ENCODE results near the gene TENT5C. TPM values are rescaled to one million over a fixed set of nuclear protein-coding genes. Genes with fewer than 3 reads are reported as not detected.

The TENT5C gene
- polyA plus RNA-seq, 1 experiment = 1.9 TPM

GRCh38 chr1:117581391-117581943 is 24.4 kb upstream of the TENT5C start:
- DNase-seq (ENCODE audit: low read depth) = no peak
- H3K36me3 ChIP-seq (ENCODE audit: control insufficient read depth, insufficient read depth, low read length) = no peaks in the 10 kb centered on the region
- H3K4me3 ChIP-seq (ENCODE audit: low read depth, low read length) = no peak overlapping the region
- TF ChIP-seq, protein P1, sequence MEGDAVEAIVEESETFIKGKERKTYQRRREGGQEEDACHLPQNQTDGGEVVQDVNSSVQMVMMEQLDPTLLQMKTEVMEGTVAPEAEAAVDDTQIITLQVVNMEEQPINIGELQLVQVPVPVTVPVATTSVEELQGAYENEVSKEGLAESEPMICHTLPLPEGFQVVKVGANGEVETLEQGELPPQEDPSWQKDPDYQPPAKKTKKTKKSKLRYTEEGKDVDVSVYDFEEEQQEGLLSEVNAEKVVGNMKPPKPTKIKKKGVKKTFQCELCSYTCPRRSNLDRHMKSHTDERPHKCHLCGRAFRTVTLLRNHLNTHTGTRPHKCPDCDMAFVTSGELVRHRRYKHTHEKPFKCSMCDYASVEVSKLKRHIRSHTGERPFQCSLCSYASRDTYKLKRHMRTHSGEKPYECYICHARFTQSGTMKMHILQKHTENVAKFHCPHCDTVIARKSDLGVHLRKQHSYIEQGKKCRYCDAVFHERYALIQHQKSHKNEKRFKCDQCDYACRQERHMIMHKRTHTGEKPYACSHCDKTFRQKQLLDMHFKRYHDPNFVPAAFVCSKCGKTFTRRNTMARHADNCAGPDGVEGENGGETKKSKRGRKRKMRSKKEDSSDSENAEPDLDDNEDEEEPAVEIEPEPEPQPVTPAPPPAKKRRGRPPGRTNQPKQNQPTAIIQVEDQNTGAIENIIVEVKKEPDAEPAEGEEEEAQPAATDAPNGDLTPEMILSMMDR (IDR thresholded peaks at IDR 0.05; ENCODE audit: insufficient read depth, low read depth, low read length) = no peak
- ChIA-PET CTCF (no interaction called here), POLR2A (no interaction called here)
- no peaks in the 10 kb centered on the region; the same call in 1 of the 2 replicates for H3K27me3 ChIP-seq (ENCODE audit: control insufficient read depth, insufficient read depth, low read length)

- DNase-seq (ENCODE audit: low read depth) = no peak
- CTCF ChIA-PET = interaction anchor here (0.9 to 1.0 kb wide), 2 partner anchors 12 to 39 kb away, joined by 3 read pairs; no protein-coding TSS in a partner anchor
- TF ChIP-seq, protein P1 (IDR thresholded peaks at IDR 0.05; ENCODE audit: insufficient read depth, low read depth, low read length) = no peak
- H3K36me3 ChIP-seq (ENCODE audit: control insufficient read depth, insufficient read depth, low read length) = no peaks in the 10 kb centered on the region
- no peak overlapping the region for H3K4me3 ChIP-seq (ENCODE audit: low read depth, low read length)
- no peaks in the 10 kb centered on the region; the same call in 1 of the 2 replicates for H3K27me3 ChIP-seq (ENCODE audit: control insufficient read depth, insufficient read depth, low read length)
- POLR2A ChIA-PET = no interaction called here
Measured at GRCh38 chr1:117582451-117582850, 23.4 kb upstream of the TENT5C start.

DNA sequence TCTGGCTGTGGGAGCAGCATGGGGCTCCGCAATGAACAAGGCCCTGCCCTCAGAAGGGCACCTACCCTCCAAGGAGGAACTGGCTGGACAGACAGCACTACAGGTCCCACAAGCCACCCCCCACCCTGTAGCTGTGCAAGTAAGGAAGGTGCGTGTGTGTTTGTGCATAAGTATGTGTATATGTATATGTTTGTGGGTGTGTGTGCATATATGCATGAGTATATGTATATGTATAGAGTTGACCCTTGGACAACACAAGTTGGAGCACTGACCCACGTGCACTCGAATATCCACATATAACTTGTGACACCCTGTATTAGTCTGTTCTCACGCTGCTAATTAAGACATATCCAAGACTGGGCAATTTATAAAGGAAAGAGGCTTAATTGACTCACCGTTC is 22.6 kb upstream of the TENT5C start:
- TF ChIP-seq, protein P1 (IDR thresholded peaks at IDR 0.05; ENCODE audit: insufficient read depth, low read depth, low read length) = no peak
- H3K27me3 ChIP-seq (ENCODE audit: control insufficient read depth, insufficient read depth, low read length) = no peaks in the 10 kb centered on the region; the same call in none of the 2 replicates
- POLR2A ChIA-PET = no interaction called here
- H3K36me3 ChIP-seq (ENCODE audit: control insufficient read depth, insufficient read depth, low read length) = no peaks in the 10 kb centered on the region
- no peak for DNase-seq (ENCODE audit: low read depth)
- CTCF ChIA-PET = interaction anchor here (0.9 kb wide), 1 partner anchor 12 kb away, joined by 3 read pairs; no protein-coding TSS in a partner anchor
- no peak overlapping the region for H3K4me3 ChIP-seq (ENCODE audit: low read depth, low read length)

DNA sequence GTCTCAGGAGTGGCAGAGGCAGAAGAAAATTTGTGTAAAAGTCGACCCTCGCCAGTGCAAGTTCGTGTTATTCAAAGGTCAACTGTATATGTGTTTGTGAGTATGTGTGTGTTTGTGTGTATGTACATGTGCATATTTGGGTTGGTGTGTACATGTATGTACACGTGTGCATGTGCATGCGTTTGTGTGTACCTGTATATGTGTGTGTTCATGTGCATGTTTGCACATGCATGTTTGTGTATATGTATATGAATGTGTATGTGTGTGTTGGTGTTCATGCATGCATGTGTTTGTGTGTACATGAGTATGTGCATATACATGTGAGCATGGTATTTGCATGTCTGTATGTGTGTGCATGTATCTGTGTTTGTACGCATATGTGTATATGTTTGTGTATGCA is 21.7 kb upstream of the TENT5C start:
- Histone ChIP-seq H3K27me3 (ENCODE audit: control insufficient read depth, insufficient read depth, low read length) (peaks cover 2% of the 10 kb centered on the region), H3K4me3 (ENCODE audit: low read depth, low read length) (no peak overlapping the region), H3K36me3 (ENCODE audit: control insufficient read depth, insufficient read depth, low read length) (no peaks in the 10 kb centered on the region)
- DNase-seq (ENCODE audit: low read depth) = no peak
- ChIA-PET POLR2A (no interaction called here), CTCF (no interaction called here)
- TF ChIP-seq, protein P1 (IDR thresholded peaks at IDR 0.05; ENCODE audit: insufficient read depth, low read depth, low read length) = no peak

GRCh38 chr1:117585086-117585485 is 20.8 kb upstream of the TENT5C start:
- no peaks in the 10 kb centered on the region for H3K36me3 ChIP-seq (ENCODE audit: control insufficient read depth, insufficient read depth, low read length)
- CTCF ChIA-PET = no interaction called here
- POLR2A ChIA-PET = no interaction called here
- no peak for DNase-seq (ENCODE audit: low read depth)
- H3K4me3 ChIP-seq (ENCODE audit: low read depth, low read length) = no peak overlapping the region
- peaks cover 2% of the 10 kb centered on the region for H3K27me3 ChIP-seq (ENCODE audit: control insufficient read depth, insufficient read depth, low read length)
- TF ChIP-seq, protein P1 (IDR thresholded peaks at IDR 0.05; ENCODE audit: insufficient read depth, low read depth, low read length) = no peak
